HL-60 (cell line): ENCODE data around the gene FKBP11.

Experiments used
- DNase-seq, 2 experiments: peaks; one replicate each; pipeline ENCODE4 v3.0.0-alpha.2; 2010 to 2020; ENCODE audit warnings: low read depth in 1 of 2, low spot score in 1 of 2
- H3K27ac ChIP-seq: fragments of 250-450 bp; sonication (Bioruptor Pico); replicated peaks from 2 replicates; pipeline ENCODE4 v1.5.1; 2020; ENCODE audit warnings: mild to moderate bottlenecking, moderate library complexity
- H3K27me3 ChIP-seq: fragments of 250-450 bp; sonication (Bioruptor Pico); 2 replicates; pipeline ENCODE4 v1.5.1; 2021; ENCODE audit warnings: mild to moderate bottlenecking, moderate library complexity; ENCODE audit not compliant: insufficient read depth, poor library complexity, severe bottlenecking
- H3K4me3 ChIP-seq: replicated peaks from 2 replicates; pipeline ENCODE4 v1.5.1; 2011; ENCODE audit warnings: mild to moderate bottlenecking, control low read depth, low read length; ENCODE audit not compliant: insufficient read depth
- GABPA ChIP-seq: IDR thresholded peaks from 2 replicates; pipeline ENCODE4 v1.6.1; 2012; ENCODE audit warnings: low read depth
- POLR2AphosphoS5 ChIP-seq: IDR thresholded peaks from 2 replicates; pipeline ENCODE4 v1.6.1; 2012; ENCODE audit warnings: low read depth
- REST ChIP-seq: IDR thresholded peaks from 2 replicates; pipeline ENCODE4 v1.6.1; 2012; ENCODE audit warnings: low read depth; ENCODE audit not compliant: insufficient replicate concordance
- SPI1 ChIP-seq: IDR thresholded peaks from 2 replicates; pipeline ENCODE4 v1.6.1; 2012; ENCODE audit warnings: low read depth, mild to moderate bottlenecking, borderline replicate concordance
- TF ChIP-seq, protein P1 (sequence below): IDR thresholded peaks from one replicate; pipeline ENCODE4 v1.5.1; 2011; ENCODE audit warnings: low read length, control low read depth, inconsistent platforms; ENCODE audit not compliant: insufficient read depth

FKBP11 gene

GRCh38 chr12:48960834-48961233 lies 35.5 kb upstream of the FKBP11 start:
- no peaks in the 10 kb centered on the region for H3K27me3 ChIP-seq
- TF ChIP-seq POLR2AphosphoS5 (no peak), GABPA (no peak), REST (no peak), SPI1 (no peak)
- TF ChIP-seq, protein P1, sequence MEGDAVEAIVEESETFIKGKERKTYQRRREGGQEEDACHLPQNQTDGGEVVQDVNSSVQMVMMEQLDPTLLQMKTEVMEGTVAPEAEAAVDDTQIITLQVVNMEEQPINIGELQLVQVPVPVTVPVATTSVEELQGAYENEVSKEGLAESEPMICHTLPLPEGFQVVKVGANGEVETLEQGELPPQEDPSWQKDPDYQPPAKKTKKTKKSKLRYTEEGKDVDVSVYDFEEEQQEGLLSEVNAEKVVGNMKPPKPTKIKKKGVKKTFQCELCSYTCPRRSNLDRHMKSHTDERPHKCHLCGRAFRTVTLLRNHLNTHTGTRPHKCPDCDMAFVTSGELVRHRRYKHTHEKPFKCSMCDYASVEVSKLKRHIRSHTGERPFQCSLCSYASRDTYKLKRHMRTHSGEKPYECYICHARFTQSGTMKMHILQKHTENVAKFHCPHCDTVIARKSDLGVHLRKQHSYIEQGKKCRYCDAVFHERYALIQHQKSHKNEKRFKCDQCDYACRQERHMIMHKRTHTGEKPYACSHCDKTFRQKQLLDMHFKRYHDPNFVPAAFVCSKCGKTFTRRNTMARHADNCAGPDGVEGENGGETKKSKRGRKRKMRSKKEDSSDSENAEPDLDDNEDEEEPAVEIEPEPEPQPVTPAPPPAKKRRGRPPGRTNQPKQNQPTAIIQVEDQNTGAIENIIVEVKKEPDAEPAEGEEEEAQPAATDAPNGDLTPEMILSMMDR: no peak
- no peak overlapping the region for H3K27ac ChIP-seq
- H3K4me3 ChIP-seq: no peak overlapping the region
- no peak for DNase-seq

DNA sequence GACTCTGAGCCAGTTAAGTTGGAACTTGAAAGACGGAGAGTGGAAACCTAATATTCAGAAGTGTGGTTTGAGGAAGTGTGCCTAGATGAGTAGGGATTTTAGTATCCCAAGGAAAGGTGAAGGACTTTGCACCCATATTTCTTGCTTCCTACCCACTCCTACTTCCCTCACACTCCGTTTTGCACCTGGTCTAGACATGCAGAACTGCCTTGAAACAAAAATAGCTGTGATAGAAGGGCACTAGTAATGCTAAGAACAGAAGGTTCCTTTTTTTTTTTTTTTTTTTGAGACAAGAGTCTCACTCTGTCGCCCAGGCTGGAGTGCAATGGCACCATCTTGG lies 32.7 kb upstream of the FKBP11 start:
- Histone ChIP-seq H3K27ac (peak overlapping the region; percentile 86), H3K27me3 (no peaks in the 10 kb centered on the region), H3K4me3 (peak overlapping the region; percentile 95)
- no peak for DNase-seq
- TF ChIP-seq SPI1: peak; percentile 53
- TF ChIP-seq GABPA: no peak

- no peaks in the 10 kb centered on the region for H3K27me3 ChIP-seq
- peak within 1 kb of the TSS; percentile 95 for H3K4me3 ChIP-seq
- TF ChIP-seq SPI1 (peak; percentile 7; the same call in 1 of the 2 replicates), GABPA (peak; percentile 56; the same call in 1 of the 2 replicates), REST (no peak), POLR2AphosphoS5 (peak; percentile 39; the same call in 1 of the 2 replicates)
- TF ChIP-seq, protein P1: no peak
Measured at GRCh38 chr12:48957141-48958048, 32.1 kb upstream of the FKBP11 start, which contains the start of gene ARF3. ARF3 (minus strand) TSS chr12:48957487; CDS start chr12:48941095, 16,392 bp downstream.

GRCh38 chr12:48956279-48957140 lies 31.2 kb upstream of the FKBP11 start:
- H3K27ac ChIP-seq: peak overlapping the region; percentile 86
- DNase-seq: peak; percentile 83 to 92
- TF ChIP-seq POLR2AphosphoS5 (0 out of 2 replicates have a peak, but pooled peaks have one; percentile 24), SPI1 (no peak), REST (no peak), GABPA (no peak)
- TF ChIP-seq, protein P1: no peak
- H3K27me3 ChIP-seq: no peaks in the 10 kb centered on the region
- peak overlapping the region; percentile 95 for H3K4me3 ChIP-seq

More at GRCh38 chr12:48957141-48958048, 32.1 kb upstream of the FKBP11 start, which contains the start of gene ARF3:
- H3K27ac ChIP-seq: peak within 1 kb of the TSS; percentile 86
- peak; percentile 95 to 96 for DNase-seq
